Ectodermal cell (in vitro differentiated cells): ENCODE data around the gene NSRP1.

Experiments used
- H3K27ac ChIP-seq: 2 replicates; pipeline ENCODE4 v1.7.0; 2013; ENCODE audit warnings: mild to moderate bottlenecking, low read depth, low read length; ENCODE audit not compliant: insufficient read depth, poor library complexity, severe bottlenecking
- H3K27me3 ChIP-seq: 2 replicates; pipeline ENCODE4 v1.7.0; 2013; ENCODE audit warnings: mild to moderate bottlenecking, low read length; ENCODE audit not compliant: insufficient read depth, control insufficient read depth, poor library complexity, severe bottlenecking
- H3K36me3 ChIP-seq: one replicate; pipeline ENCODE4 v1.7.0; 2013; ENCODE audit warnings: low read length; ENCODE audit not compliant: control insufficient read depth, insufficient read depth
- H3K4me1 ChIP-seq: one replicate; pipeline ENCODE4 v1.7.0; 2013; ENCODE audit warnings: low read length; ENCODE audit not compliant: control insufficient read depth, insufficient read depth
- H3K4me3 ChIP-seq: 2 replicates; pipeline ENCODE4 v1.7.0; 2013; ENCODE audit warnings: low read depth, low read length, control low read depth; ENCODE audit not compliant: insufficient read depth
- H3K9me3 ChIP-seq: 2 replicates; pipeline ENCODE4 v1.7.0; 2013; ENCODE audit warnings: mild to moderate bottlenecking, low read length, moderate library complexity; ENCODE audit not compliant: control insufficient read depth
- WGBS, 2 experiments: methylation state at CpG; one replicate each; pipeline ENCODE4 v1.1.7; 2013; ENCODE audit warnings: missing lambda C conversion rate in 2 of 2; 5-methylcytosine and 5-hydroxymethylcytosine counted together

Gene NSRP1

DNA sequence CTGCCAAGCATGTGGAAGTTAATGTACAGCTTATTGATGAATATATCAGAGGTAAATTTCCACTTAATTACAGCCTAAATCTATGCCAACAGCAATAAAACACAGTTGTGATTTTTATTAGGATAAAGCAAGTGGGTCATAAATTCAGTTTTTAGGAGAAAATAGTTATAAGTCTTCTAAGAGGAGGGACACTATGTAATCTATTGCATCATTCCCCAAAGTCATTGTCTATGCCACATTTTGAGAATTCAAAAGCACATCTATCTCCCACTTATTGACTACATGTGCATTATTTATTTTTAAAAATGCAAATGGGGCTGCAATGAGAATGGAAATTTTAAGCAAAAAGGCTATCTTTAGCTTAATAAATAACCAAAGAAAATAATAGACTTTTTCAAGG, 23.7 kb upstream of the NSRP1 start:
- Histone ChIP-seq H3K27ac (no peak overlapping the region), H3K36me3 (no peaks in the 10 kb centered on the region), H3K27me3 (no peaks in the 10 kb centered on the region), H3K4me3 (no peak overlapping the region), H3K4me1 (no peaks in the 10 kb centered on the region), H3K9me3 (no peaks in the 10 kb centered on the region)

GRCh38 chr17:30093463-30094147, 23.0 kb upstream of the NSRP1 start:
- 29 to 33% methylated on average over 12 of the region's 12 CpGs for WGBS, 2 experiments
- no peak overlapping the region for H3K27ac ChIP-seq

DNA sequence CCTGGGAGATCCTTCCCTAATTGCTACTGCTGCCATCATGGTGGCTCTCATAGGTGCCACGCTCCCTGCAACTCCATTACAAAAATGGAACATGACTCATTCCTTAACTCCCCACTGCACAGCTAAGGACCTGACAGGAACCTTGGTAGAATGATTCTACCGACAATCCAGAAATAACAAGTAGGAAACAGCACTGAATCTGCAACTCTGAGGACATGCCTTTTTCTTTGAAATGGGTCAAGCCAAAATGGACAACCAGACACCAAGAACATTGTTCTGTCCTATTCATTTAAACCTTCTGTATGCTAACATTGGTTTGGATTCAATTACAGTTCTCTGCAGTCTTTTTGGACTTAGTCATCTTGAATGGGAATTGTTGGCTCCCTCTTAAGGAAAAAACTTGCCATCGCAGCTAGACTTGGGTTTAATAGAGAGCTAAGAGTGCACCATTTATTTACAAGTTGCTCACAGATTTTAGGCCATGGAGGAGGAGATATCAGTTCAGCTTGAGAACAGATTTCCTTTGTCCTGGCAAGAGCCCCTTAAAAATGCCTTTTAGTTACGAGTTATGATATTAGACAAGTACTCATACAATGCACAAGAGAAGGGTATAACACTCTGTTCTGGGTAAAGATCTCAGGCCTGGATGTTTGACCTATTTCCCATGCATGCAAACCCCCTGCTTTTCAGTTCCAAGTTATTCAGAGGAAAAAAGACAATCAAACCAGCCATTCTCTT, 20.9 kb upstream of the NSRP1 start:
- Histone ChIP-seq H3K36me3 (no peaks in the 10 kb centered on the region), H3K9me3 (no peaks in the 10 kb centered on the region)
- 65 to 78% methylated on average over 3 to 4 of the region's 4 CpGs for WGBS, 2 experiments

More at GRCh38 chr17:30093463-30094147, 23.0 kb upstream of the NSRP1 start:
- Histone ChIP-seq H3K4me1 (no peaks in the 10 kb centered on the region), H3K27me3 (no peaks in the 10 kb centered on the region), H3K9me3 (no peaks in the 10 kb centered on the region), H3K4me3 (no peak overlapping the region), H3K36me3 (no peaks in the 10 kb centered on the region)

GRCh38 chr17:30101686-30102390, 14.8 kb upstream of the NSRP1 start:
- Histone ChIP-seq H3K27ac (no peak overlapping the region), H3K36me3 (no peaks in the 10 kb centered on the region), H3K4me3 (no peak overlapping the region), H3K9me3 (no peaks in the 10 kb centered on the region), H3K27me3 (no peaks in the 10 kb centered on the region), H3K4me1 (no peaks in the 10 kb centered on the region)
- WGBS, 2 experiments, result 90% methylated on average over 4 of the region's 4 CpGs

More for the DNA sequence above, 20.9 kb upstream of the NSRP1 start:
- no peaks in the 10 kb centered on the region for H3K27me3 ChIP-seq
- no peak overlapping the region for H3K27ac ChIP-seq
- no peaks in the 10 kb centered on the region for H3K4me1 ChIP-seq
- no peak overlapping the region for H3K4me3 ChIP-seq

- H3K4me1 ChIP-seq, result no peaks in the 10 kb centered on the region
- 75 to 94% methylated on average over 1 of the region's 1 CpG for WGBS, 2 experiments
- H3K27ac ChIP-seq, result no peak overlapping the region
- no peak overlapping the region for H3K4me3 ChIP-seq
- H3K36me3 ChIP-seq, result no peaks in the 10 kb centered on the region
- H3K27me3 ChIP-seq, result no peaks in the 10 kb centered on the region
- no peaks in the 10 kb centered on the region for H3K9me3 ChIP-seq
These were observed 12.7 kb upstream of the NSRP1 start for GRCh38 chr17:30103921-30104320.

GRCh38 chr17:30104575-30105339, 11.9 kb upstream of the NSRP1 start:
- H3K36me3 ChIP-seq, result no peaks in the 10 kb centered on the region
- no peaks in the 10 kb centered on the region for H3K4me1 ChIP-seq
- peak overlapping the region; percentile 28 for H3K4me3 ChIP-seq
- WGBS, 2 experiments, result 29 to 31% methylated on average over 29 of the region's 29 CpGs
- H3K9me3 ChIP-seq, result no peaks in the 10 kb centered on the region
- H3K27ac ChIP-seq, result peak overlapping the region; percentile 65
- no peaks in the 10 kb centered on the region for H3K27me3 ChIP-seq

- H3K27ac ChIP-seq, result no peak overlapping the region
- no peaks in the 10 kb centered on the region for H3K9me3 ChIP-seq
- no peak overlapping the region for H3K4me3 ChIP-seq
- H3K27me3 ChIP-seq, result no peaks in the 10 kb centered on the region
- no peaks in the 10 kb centered on the region for H3K4me1 ChIP-seq
- no peaks in the 10 kb centered on the region for H3K36me3 ChIP-seq
These were observed 3.8 kb upstream of the NSRP1 start for GRCh38 chr17:30112794-30113193.

- Histone ChIP-seq H3K4me3 (no peak overlapping the region), H3K36me3 (no peaks in the 10 kb centered on the region), H3K27ac (no peak overlapping the region), H3K27me3 (no peaks in the 10 kb centered on the region), H3K4me1 (no peaks in the 10 kb centered on the region), H3K9me3 (no peaks in the 10 kb centered on the region)
These were observed 3.4 kb upstream of the NSRP1 start for GRCh38 chr17:30113213-30113612.

- H3K27ac ChIP-seq, result peak overlapping the region; percentile 97
- H3K36me3 ChIP-seq, result no peaks in the 10 kb centered on the region
- peak overlapping the region; percentile 92 for H3K4me3 ChIP-seq
- H3K9me3 ChIP-seq, result no peaks in the 10 kb centered on the region
- WGBS, 2 experiments, result 22 to 37% methylated on average over 9 to 10 of the region's 10 CpGs
- H3K27me3 ChIP-seq, result no peaks in the 10 kb centered on the region
- H3K4me1 ChIP-seq, result no peaks in the 10 kb centered on the region
These were observed 313 bp upstream of the NSRP1 start for GRCh38 chr17:30116345-30116660.

DNA sequence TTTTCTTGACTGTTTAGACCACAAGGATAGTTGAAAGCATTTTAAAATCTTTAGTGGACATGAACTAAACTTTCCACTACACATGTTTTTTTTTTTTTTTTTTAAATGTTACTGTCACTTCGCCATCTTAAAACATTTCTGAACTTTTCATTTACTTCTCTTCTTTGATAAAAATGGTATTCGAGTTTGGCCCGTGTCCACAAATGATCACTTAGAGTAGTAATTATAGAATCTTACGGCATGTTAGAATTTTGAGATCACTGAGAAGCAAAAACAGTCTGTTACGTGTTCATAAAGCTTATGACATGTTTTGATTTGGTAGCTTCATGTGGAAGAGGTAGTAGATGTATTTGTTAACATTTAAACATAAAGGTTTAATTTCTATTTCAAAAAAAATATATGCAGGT, 1.1 kb downstream of the NSRP1 start:
- no peaks in the 10 kb centered on the region for H3K36me3 ChIP-seq
- H3K4me3 ChIP-seq, result peak overlapping the region; percentile 92
- peak overlapping the region; percentile 97 for H3K27ac ChIP-seq
- H3K27me3 ChIP-seq, result no peaks in the 10 kb centered on the region
- no peaks in the 10 kb centered on the region for H3K4me1 ChIP-seq
- WGBS, 2 experiments, result 71 to 85% methylated on average over 4 to 5 of the region's 5 CpGs
- no peaks in the 10 kb centered on the region for H3K9me3 ChIP-seq
